H9 (cell line): ENCODE results near the gene TSGA10IP. TPM values are rescaled to one million over a fixed set of nuclear protein-coding genes. Genes with fewer than 3 reads are reported as not detected.

Source experiments
- DNase-seq: peaks from one replicate; pipeline ENCODE4 v3.0.0-alpha.2; 2017
- H2AFZ ChIP-seq: one replicate; pipeline ENCODE4 v1.6.1; 2013; ENCODE audit warnings: mild to moderate bottlenecking, low read length, control low read depth, moderate library complexity
- H2AK5ac ChIP-seq: 2 replicates; pipeline ENCODE4 v1.6.1; 2013; ENCODE audit warnings: low read length, control low read depth, mixed read lengths; ENCODE audit not compliant: insufficient read length
- H2BK120ac ChIP-seq: one replicate; pipeline ENCODE4 v1.6.1; 2013; ENCODE audit warnings: low read depth, mild to moderate bottlenecking, low read length, control low read depth, inconsistent platforms; ENCODE audit not compliant: poor library complexity, severe bottlenecking
- H2BK12ac ChIP-seq: 2 replicates; pipeline ENCODE4 v1.6.1; 2013; ENCODE audit warnings: low read length, control low read depth, mixed read lengths, low read depth; ENCODE audit not compliant: insufficient read length
- H2BK15ac ChIP-seq: 2 replicates; pipeline ENCODE4 v1.6.1; 2013; ENCODE audit warnings: low read depth, low read length, control low read depth
- H2BK20ac ChIP-seq: one replicate; pipeline ENCODE4 v1.6.1; 2013; ENCODE audit warnings: low read depth, mild to moderate bottlenecking, low read length, control low read depth, inconsistent platforms; ENCODE audit not compliant: poor library complexity, severe bottlenecking
- H2BK5ac ChIP-seq: 2 replicates; pipeline ENCODE4 v1.6.1; 2013; ENCODE audit warnings: low read length, control low read depth, mixed read lengths; ENCODE audit not compliant: insufficient read length
- H3K14ac ChIP-seq: 2 replicates; pipeline ENCODE4 v1.6.1; 2013; ENCODE audit warnings: low read length, control low read depth; ENCODE audit not compliant: insufficient read depth
- H3K18ac ChIP-seq: 2 replicates; pipeline ENCODE4 v1.6.1; 2013; ENCODE audit warnings: low read depth, mild to moderate bottlenecking, mixed read lengths, low read length, control low read depth; ENCODE audit not compliant: insufficient read length
- H3K23ac ChIP-seq: 2 replicates; pipeline ENCODE4 v1.6.1; 2013; ENCODE audit warnings: low read length, control low read depth, mixed read lengths, low read depth; ENCODE audit not compliant: insufficient read length
- H3K23me2 ChIP-seq: 2 replicates; pipeline ENCODE4 v1.6.1; 2013; ENCODE audit warnings: low read depth, mild to moderate bottlenecking, mixed read lengths, low read length, control low read depth; ENCODE audit not compliant: insufficient read length, poor library complexity, severe bottlenecking
- H3K27ac ChIP-seq: 2 replicates; pipeline ENCODE4 v1.5.1; 2013; ENCODE audit warnings: low read length, control low read depth, mixed read lengths, low read depth; ENCODE audit not compliant: insufficient read length
- H3K27me3 ChIP-seq: 2 replicates; pipeline ENCODE4 v1.6.1; 2013; ENCODE audit warnings: low read length, control low read depth, inconsistent platforms; ENCODE audit not compliant: insufficient read depth
- H3K4ac ChIP-seq: 2 replicates; pipeline ENCODE4 v1.6.1; 2013; ENCODE audit warnings: low read depth, mild to moderate bottlenecking, control low read depth, inconsistent platforms, low read length, moderate library complexity
- H3K4me1 ChIP-seq: 2 replicates; pipeline ENCODE4 v1.6.1; 2013; ENCODE audit warnings: low read length, control low read depth, inconsistent platforms; ENCODE audit not compliant: insufficient read depth
- H3K4me2 ChIP-seq: 2 replicates; pipeline ENCODE4 v1.6.1; 2013; ENCODE audit warnings: low read length, control low read depth, mixed read lengths; ENCODE audit not compliant: insufficient read length, insufficient read depth
- H3K56ac ChIP-seq: 2 replicates; pipeline ENCODE4 v1.6.1; 2013; ENCODE audit warnings: low read depth, mild to moderate bottlenecking, mixed read lengths, low read length, control low read depth; ENCODE audit not compliant: insufficient read length
- H3K79me1 ChIP-seq: 2 replicates; pipeline ENCODE4 v1.6.1; 2013; ENCODE audit warnings: low read depth, mild to moderate bottlenecking, moderate library complexity, low read length, control low read depth, inconsistent platforms; ENCODE audit not compliant: insufficient read depth, poor library complexity, severe bottlenecking
- H3K79me2 ChIP-seq: 2 replicates; pipeline ENCODE4 v1.6.1; 2013; ENCODE audit warnings: low read length, control low read depth, inconsistent platforms; ENCODE audit not compliant: insufficient read depth
- H3K9ac ChIP-seq: 2 replicates; pipeline ENCODE4 v1.6.1; 2013; ENCODE audit warnings: low read length, control low read depth, mixed read lengths; ENCODE audit not compliant: insufficient read length; ENCODE audit errors: extremely low read depth
- H3K9me3 ChIP-seq: one replicate; pipeline ENCODE4 v1.6.1; 2013; ENCODE audit warnings: low read depth, low read length, inconsistent platforms; ENCODE audit not compliant: control insufficient read depth
- H3T11ph ChIP-seq: one replicate; pipeline ENCODE4 v1.6.1; 2013; ENCODE audit warnings: mild to moderate bottlenecking, low read length, control low read depth, inconsistent platforms
- H4K20me1 ChIP-seq: one replicate; pipeline ENCODE4 v1.6.1; 2013; ENCODE audit not compliant: control insufficient read depth, insufficient read length, insufficient read depth
- H4K5ac ChIP-seq: 2 replicates; pipeline ENCODE4 v1.6.1; 2013; ENCODE audit warnings: low read depth, mild to moderate bottlenecking, mixed read lengths, low read length, control low read depth; ENCODE audit not compliant: insufficient read length
- H4K8ac ChIP-seq: replicated peaks from 2 replicates; pipeline ENCODE4 v1.6.1; 2013; ENCODE audit warnings: low read length, control low read depth, mixed read lengths, low read depth; ENCODE audit not compliant: insufficient read length
- H4K91ac ChIP-seq: 2 replicates; pipeline ENCODE4 v1.6.1; 2013; ENCODE audit warnings: low read depth, mild to moderate bottlenecking, moderate library complexity, mixed read lengths, low read length, control low read depth; ENCODE audit not compliant: insufficient read length
- H3K27ac Mint-ChIP-seq, 3 experiments: 2 replicates in 2 of 3; 3 replicates in 1 of 3; pipeline ENCODE4 v1.8.0; 2020 to 2021; ENCODE audit warnings: mixed read lengths in 3 of 3, mild to moderate bottlenecking in 1 of 3, moderate library complexity in 1 of 3
- H3K27me3 Mint-ChIP-seq: 2 replicates; pipeline ENCODE4 v1.8.0; 2021; ENCODE audit warnings: low read depth, mild to moderate bottlenecking, moderate library complexity, mixed read lengths
- H3K36me3 Mint-ChIP-seq, 3 experiments: 2 replicates in 2 of 3; 3 replicates in 1 of 3; pipeline ENCODE4 v1.8.0; 2020 to 2021; ENCODE audit warnings: low read depth in 3 of 3, mixed read lengths in 3 of 3; ENCODE audit not compliant: insufficient read depth in 1 of 3
- H3K4me1 Mint-ChIP-seq, 2 experiments: 2 replicates each; pipeline ENCODE4 v1.8.0; 2020; ENCODE audit warnings: mixed read lengths in 2 of 2
- H3K4me3 Mint-ChIP-seq, 2 experiments: 2 replicates in 1 of 2; 3 replicates in 1 of 2; pipeline ENCODE4 v1.8.0; 2020 to 2021; ENCODE audit warnings: mild to moderate bottlenecking in 2 of 2, mixed read lengths in 2 of 2, moderate library complexity in 1 of 2
- H3K9me3 Mint-ChIP-seq, 2 experiments: 2 replicates in 1 of 2; 3 replicates in 1 of 2; pipeline ENCODE4 v1.8.0; 2020; ENCODE audit warnings: mild to moderate bottlenecking in 2 of 2, mixed read lengths in 2 of 2, moderate library complexity in 1 of 2
- WGBS: extraction: QIAGEN DNeasy Blood & Tissue Kit; methylation state at CpG from one replicate; pipeline ENCODE4 v1.1.7; 2013; ENCODE audit warnings: missing lambda C conversion rate, low lambda C conversion rate, mixed read lengths; ENCODE audit not compliant: insufficient read length; ENCODE audit errors: extremely low coverage; 5-methylcytosine and 5-hydroxymethylcytosine counted together
- total RNA-seq: library from RNA; stranded (reverse); gene quantifications from 2 replicates; pipeline ENCODE4 v1.2.1, GENCODE V29; 2021
- TF ChIP-seq, protein P1 (sequence below): fragments of 200-600 bp; sonication (generic); conservative IDR thresholded peaks from 3 replicates; pipeline ENCODE4 v1.8.0; 2021; ENCODE audit warnings: antibody characterized with exemption, mild to moderate bottlenecking

Gene TSGA10IP
- total RNA-seq, 1 experiment from 2014 or later, result 2.2 TPM

- Histone ChIP-seq H2AFZ (no peak overlapping the region), H3K56ac (no peak overlapping the region), H2BK12ac (no peak overlapping the region), H3T11ph (no peak overlapping the region), H4K8ac (no peak overlapping the region), H2BK20ac (no peak overlapping the region), H3K23ac (no peak overlapping the region), H3K4ac (no peak overlapping the region), H3K9ac (no peak overlapping the region), H4K5ac (no peak overlapping the region), H3K27me3 (no peaks in the 10 kb centered on the region), H3K4me2 (no peak overlapping the region), H3K9me3 (no peaks in the 10 kb centered on the region), H3K4me1 (no peaks in the 10 kb centered on the region), H3K23me2 (peaks cover 12% of the 10 kb centered on the region), H2BK15ac (no peak overlapping the region), H2BK5ac (no peak overlapping the region), H3K27ac (no peak overlapping the region), H3K14ac (no peak overlapping the region), H2BK120ac (no peak overlapping the region), H3K18ac (no peak overlapping the region), H2AK5ac (no peak overlapping the region), H4K20me1 (no peaks in the 10 kb centered on the region), H3K79me2 (peaks cover 8% of the 10 kb centered on the region; the same call in 1 of the 2 replicates), H3K79me1 (no peaks in the 10 kb centered on the region), H4K91ac (no peak overlapping the region)
- no CpG with 5 or more reads among the region's 4 CpGs for WGBS
- no peak overlapping the region for H3K27ac Mint-ChIP-seq
- H3K36me3 Mint-ChIP-seq, result peaks cover 26 to 49% (median 39%) of the 10 kb centered on the region in 3 experiments
- TF ChIP-seq, protein P1, sequence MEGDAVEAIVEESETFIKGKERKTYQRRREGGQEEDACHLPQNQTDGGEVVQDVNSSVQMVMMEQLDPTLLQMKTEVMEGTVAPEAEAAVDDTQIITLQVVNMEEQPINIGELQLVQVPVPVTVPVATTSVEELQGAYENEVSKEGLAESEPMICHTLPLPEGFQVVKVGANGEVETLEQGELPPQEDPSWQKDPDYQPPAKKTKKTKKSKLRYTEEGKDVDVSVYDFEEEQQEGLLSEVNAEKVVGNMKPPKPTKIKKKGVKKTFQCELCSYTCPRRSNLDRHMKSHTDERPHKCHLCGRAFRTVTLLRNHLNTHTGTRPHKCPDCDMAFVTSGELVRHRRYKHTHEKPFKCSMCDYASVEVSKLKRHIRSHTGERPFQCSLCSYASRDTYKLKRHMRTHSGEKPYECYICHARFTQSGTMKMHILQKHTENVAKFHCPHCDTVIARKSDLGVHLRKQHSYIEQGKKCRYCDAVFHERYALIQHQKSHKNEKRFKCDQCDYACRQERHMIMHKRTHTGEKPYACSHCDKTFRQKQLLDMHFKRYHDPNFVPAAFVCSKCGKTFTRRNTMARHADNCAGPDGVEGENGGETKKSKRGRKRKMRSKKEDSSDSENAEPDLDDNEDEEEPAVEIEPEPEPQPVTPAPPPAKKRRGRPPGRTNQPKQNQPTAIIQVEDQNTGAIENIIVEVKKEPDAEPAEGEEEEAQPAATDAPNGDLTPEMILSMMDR, result no peak
- H3K9me3 Mint-ChIP-seq, result no peaks in the 10 kb centered on the region
- H3K4me3 Mint-ChIP-seq, result peak overlapping the region; percentile 49 to 68
- H3K4me1 Mint-ChIP-seq, result peaks cover 27 to 37% of the 10 kb centered on the region in 2 experiments
- H3K27me3 Mint-ChIP-seq, result no peaks in the 10 kb centered on the region
- DNase-seq, result no peak
Observed at GRCh38 chr11:66004186-66004585, 58.9 kb downstream of the TSGA10IP start.
